A375 (cell line): Measurements from ENCODE around the gene FBXO17. TPM values are rescaled to one million over a fixed set of nuclear protein-coding genes. Genes with fewer than 3 reads are reported as not detected.

Experiments
- total RNA-seq: library from RNA; depleted of rRNA; stranded (reverse); fragments of >200 nt; shearing (Covaris generic); gene quantifications from 2 replicates; pipeline ENCODE4 v1.2.3, GENCODE V29; 2014; rRNA removed

Gene FBXO17
- 23.3 and 31.7 TPM in 2 replicates for total RNA-seq

GRCh38 chr19:38975214-38975860 lies at the start of gene FBXO17:
Gene FBXO17, minus strand, starts transcription at chr19:38975742. Its CDS starts 25,423 bp downstream, at chr19:38950319.

GRCh38 chr19:38930776-38931520 lies 44.6 kb downstream of the FBXO17 start, which contains the start of gene MRPS12:
Gene MRPS12, plus strand, starts transcription at chr19:38930944. Its CDS starts 351 bp downstream, at chr19:38931295.

GRCh38 chr19:38929929-38930775 lies 45.4 kb downstream of the FBXO17 start, which contains the start of gene SARS2:
Gene SARS2, minus strand, starts transcription at chr19:38930763. Its CDS starts 27 bp downstream, at chr19:38930736.

GRCh38 chr19:38899447-38900201 lies 75.9 kb downstream of the FBXO17 start, which contains the start of the genes NFKBIB and SIRT2:
Gene NFKBIB, plus strand, starts transcription at chr19:38899969. Its CDS starts 64 bp downstream, at chr19:38900033.
Gene SIRT2, minus strand, starts transcription at chr19:38899618. Its CDS starts 97 bp downstream, at chr19:38899521.

Other genes starting within 250 kb of the FBXO17 start
- gene CAPN12, start 231.3 kb downstream of the FBXO17 start, total RNA-seq = 0.91 TPM in 1 of 2 replicates, not detected in the other
- gene LGALS7, start 202.2 kb downstream of the FBXO17 start, total RNA-seq = not detected in 2 replicates
- gene LGALS7B, start 186.5 kb downstream of the FBXO17 start, total RNA-seq = 2.8 TPM in 1 of 2 replicates, not detected in the other
- gene LGALS4, start 162.8 kb downstream of the FBXO17 start, total RNA-seq = 0.57 TPM in 1 of 2 replicates, not detected in the other
- gene ECH1, start 143.9 kb downstream of the FBXO17 start, total RNA-seq = 121 and 136 TPM in 2 replicates
- 304 and 320 TPM in 2 replicates for gene HNRNPL, start 125.8 kb downstream of the FBXO17 start, total RNA-seq
- gene RINL, start 97.5 kb downstream of the FBXO17 start, total RNA-seq = 7.7 and 10.1 TPM in 2 replicates
- 24.5 and 28.9 TPM in 2 replicates for gene SIRT2, start 76.1 kb downstream of the FBXO17 start, total RNA-seq
- gene NFKBIB, start 75.8 kb downstream of the FBXO17 start, total RNA-seq = 31.7 and 36.6 TPM in 2 replicates
- gene CCER2, start 63.6 kb downstream of the FBXO17 start, total RNA-seq = 3.0 and 3.5 TPM in 2 replicates
- 44.7 and 46.8 TPM in 2 replicates for gene SARS2, start 45.0 kb downstream of the FBXO17 start, total RNA-seq
- gene MRPS12, start 44.8 kb downstream of the FBXO17 start, total RNA-seq = 86.4 and 103 TPM in 2 replicates
- gene FBXO27, start 56.8 kb upstream of the FBXO17 start, total RNA-seq = 12.2 and 21.4 TPM in 2 replicates
- not detected in 2 replicates for gene ACP7, start 108.6 kb upstream of the FBXO17 start, total RNA-seq
- gene PAK4, start 150.0 kb upstream of the FBXO17 start, total RNA-seq = 8.4 and 13.1 TPM in 2 replicates
- not detected in 2 replicates for gene NCCRP1, start 221.2 kb upstream of the FBXO17 start, total RNA-seq
- gene SYCN, start 228.5 kb upstream of the FBXO17 start, total RNA-seq = not detected in 2 replicates